ENCODE results near the gene HS3ST4. TPM values are rescaled to one million over a fixed set of nuclear protein-coding genes. Genes with fewer than 3 reads are reported as not detected.
"Not testable (repeated sequence)": the region's sequence is repeated elsewhere in the genome, so short reads cannot be mapped to it uniquely, and the experiment has no call there.

HS3ST4 gene
- total RNA-seq, 1 donor from 2014 or later: 1.4 TPM

DNA sequence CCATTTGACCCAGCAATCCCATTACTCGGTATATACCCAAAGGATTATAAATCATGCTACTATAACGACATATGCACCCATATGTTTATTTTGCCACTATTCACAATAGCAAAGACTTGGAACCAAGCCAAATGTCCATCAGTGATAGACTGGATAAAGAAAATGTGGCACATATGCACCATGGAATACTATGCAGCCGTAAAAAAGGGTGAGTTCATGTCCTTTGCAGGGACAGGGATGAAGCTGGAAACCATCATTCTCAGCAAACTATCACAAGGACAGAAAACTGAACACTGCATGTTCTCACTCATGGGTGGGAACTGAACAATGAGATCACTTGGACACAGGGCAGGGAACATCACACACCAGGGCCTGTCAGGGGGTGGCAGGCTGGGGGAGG lies 406.4 kb downstream of the HS3ST4 start:
- not testable (repeated sequence) for DNase-seq (ENCODE audit: low spot score)

- no peak for DNase-seq (ENCODE audit: low spot score)
These were observed 410.6 kb downstream of the HS3ST4 start for GRCh38 chr16:26102369-26102768.

DNA sequence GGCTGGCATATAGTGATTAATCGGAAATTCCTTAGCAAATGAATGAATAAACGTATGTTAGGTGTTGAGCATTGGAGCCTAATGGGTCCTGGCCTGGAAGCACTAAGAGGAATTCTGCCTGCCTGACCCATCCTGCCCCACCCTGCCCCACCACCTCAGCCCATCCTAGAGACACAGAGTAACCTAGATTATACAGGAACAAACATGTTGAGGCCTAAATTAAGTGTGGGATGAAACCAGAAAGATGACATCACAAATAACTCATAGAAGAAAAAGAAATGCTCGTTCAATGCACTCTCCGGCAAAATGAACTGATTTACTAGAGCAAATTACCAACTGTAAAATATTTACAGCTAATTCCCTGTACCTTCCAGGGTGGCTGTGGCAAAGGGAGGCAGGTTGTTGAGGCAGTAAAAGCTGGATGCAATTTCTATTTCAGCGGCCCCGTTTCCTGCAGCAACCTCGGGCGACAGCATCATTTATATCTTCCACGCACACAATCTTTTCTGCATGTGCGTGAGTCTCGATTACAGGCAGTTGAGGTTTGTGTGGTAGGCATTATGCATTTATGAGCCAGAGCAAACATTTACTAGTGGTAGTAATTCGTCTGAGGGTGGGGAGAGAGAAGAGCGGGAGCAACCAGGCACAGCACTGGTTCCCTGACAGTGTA lies 417.2 kb downstream of the HS3ST4 start:
- DNase-seq (ENCODE audit: low spot score): no peak

DNA sequence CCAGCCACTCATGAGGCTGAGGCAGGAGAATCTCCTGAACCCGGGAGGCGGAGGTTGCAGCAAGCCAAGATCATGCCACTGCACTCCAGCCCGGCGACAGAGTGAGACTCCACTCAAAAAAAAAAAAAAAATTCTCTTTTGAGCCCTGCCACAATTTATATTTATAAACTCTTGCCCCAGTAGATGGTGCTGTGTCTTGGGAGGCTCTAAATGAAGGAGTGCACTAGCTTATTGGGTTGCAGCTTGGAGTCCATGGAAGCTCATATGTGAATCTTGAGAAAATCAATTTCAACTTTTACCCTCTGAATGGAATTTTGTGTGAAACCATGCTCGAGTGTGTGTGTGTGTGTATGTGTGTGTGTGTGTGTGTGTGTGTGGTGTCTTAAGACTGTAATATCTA lies 420.1 kb downstream of the HS3ST4 start:
- DNase-seq (ENCODE audit: low spot score): no peak

DNA sequence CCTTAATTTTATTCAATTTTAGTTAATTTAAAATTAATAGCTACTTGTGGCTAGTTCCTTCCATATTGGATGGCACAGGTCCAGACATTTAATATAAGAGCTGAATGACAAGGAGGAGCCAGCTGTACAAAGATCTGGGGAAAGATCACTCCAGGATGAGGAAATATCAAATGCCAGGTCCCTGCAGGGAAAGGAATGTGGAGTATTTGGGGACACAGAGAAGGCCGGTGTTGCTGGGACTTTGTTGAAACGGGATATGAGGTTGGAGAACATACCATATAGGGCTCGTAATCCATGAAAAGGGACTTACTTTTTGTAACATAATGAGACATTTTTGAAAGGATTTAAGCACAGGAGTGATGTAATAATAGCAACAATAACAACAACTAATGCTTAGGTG lies 426.8 kb downstream of the HS3ST4 start:
- no peak for DNase-seq (ENCODE audit: low spot score)

GRCh38 chr16:26120729-26121128 lies 429.0 kb downstream of the HS3ST4 start:
- DNase-seq (ENCODE audit: low spot score): no peak

GRCh38 chr16:26128296-26128695 lies 436.5 kb downstream of the HS3ST4 start:
- DNase-seq (ENCODE audit: low spot score): no peak

GRCh38 chr16:26129997-26130396 lies 438.2 kb downstream of the HS3ST4 start:
- DNase-seq (ENCODE audit: low spot score): no peak

GRCh38 chr16:26133416-26134093 lies 441.8 kb downstream of the HS3ST4 start:
- peak; percentile 21 for DNase-seq (ENCODE audit: low spot score)

GRCh38 chr16:26134588-26134987 lies 442.8 kb downstream of the HS3ST4 start:
- peak; percentile 17 for DNase-seq (ENCODE audit: low spot score)

DNA sequence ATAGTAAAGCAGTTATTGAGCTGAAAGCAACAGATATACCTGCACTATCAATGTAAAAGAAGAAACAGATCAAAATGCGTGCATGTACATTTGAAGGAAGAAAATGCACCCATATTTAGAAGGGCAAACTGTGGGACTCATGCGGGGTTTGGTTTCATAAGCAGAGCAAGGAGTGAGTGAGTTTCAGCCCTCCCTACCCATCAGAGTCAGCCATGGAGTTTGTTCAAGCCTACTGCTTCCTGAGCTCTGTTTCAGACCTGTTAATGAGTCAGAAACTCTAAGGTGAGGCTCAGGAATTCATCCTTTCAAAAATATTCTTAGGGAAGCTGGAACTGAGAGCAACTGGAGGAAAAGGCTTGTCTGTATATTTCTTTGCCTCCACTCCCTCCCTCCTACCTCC lies 446.2 kb downstream of the HS3ST4 start:
- no peak for DNase-seq (ENCODE audit: low spot score)

- DNase-seq (ENCODE audit: low spot score): no peak
These were observed 447.3 kb downstream of the HS3ST4 start for GRCh38 chr16:26139091-26139490.

DNA sequence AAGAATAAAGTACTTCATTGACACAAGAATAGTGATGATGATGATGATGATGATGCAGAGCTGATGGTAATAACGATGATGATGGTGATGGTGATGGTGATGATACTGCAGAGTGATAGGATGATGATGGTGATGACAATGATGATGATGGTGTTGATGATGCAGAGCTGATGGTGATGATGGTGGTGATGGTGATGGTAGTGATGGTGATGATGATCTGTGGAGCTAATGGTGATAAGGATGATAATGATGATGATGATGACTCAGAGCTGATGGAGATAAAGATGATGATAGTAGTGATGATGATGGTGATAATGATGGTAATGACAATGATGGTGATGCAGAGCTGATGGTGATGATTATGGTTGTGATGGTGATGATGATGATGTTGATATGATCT lies 448.1 kb downstream of the HS3ST4 start:
- no peak for DNase-seq (ENCODE audit: low spot score)

- peak; percentile 15 for DNase-seq (ENCODE audit: low spot score)
These were observed 457.8 kb downstream of the HS3ST4 start for GRCh38 chr16:26149364-26150190.

- no peak for DNase-seq (ENCODE audit: low spot score)
These were observed 463.5 kb downstream of the HS3ST4 start for GRCh38 chr16:26155221-26155620.

DNA sequence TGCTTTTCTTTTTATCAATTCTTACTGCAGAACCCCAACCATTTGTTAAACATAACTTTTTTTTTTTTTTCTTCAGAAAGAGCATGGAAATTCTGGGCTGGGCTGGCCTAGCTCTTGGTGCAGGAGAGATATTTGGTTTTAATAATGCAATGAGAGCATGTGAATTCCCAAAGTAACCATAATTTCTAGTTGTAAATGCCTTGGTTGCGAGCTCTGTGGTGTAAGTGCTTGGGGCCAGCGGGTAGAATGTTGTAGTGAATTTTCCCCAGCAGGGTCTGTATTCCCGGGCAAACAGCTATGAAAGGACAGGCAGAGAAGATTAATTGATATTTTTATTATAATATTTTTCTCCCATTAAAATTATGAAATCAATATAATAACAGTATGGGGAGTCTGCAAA lies 465.6 kb downstream of the HS3ST4 start:
- no peak for DNase-seq (ENCODE audit: low spot score)

DNA sequence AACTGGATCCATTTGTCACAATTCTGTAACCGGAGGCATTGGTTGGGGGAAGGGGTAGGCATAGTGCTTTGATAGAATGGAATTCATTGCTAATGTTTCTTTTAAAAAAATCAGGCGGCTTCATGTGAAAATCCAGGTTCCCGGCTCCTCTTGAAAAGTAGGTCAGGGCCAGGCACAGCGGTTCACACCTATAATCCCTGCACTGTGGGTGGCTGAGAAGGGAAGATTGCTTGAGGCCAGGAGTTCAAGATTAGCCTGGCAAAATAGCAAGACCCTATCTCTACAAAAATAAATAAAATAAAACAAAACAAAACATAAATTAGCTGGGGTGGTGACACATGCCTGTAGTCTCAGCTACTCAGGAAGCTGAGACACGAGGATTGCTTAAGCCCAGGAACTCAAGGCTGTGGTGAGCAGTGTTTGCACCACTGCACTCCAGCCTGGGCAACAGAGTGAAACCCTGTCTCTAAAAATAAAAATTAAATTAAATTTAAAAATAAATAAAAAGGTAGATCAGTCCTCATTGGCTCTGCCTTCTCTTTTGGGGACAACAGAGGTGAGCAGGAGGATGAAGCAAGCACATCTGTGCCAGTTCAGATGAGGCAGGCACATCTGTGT lies 466.5 kb downstream of the HS3ST4 start:
- no peak for DNase-seq (ENCODE audit: low spot score)

DNA sequence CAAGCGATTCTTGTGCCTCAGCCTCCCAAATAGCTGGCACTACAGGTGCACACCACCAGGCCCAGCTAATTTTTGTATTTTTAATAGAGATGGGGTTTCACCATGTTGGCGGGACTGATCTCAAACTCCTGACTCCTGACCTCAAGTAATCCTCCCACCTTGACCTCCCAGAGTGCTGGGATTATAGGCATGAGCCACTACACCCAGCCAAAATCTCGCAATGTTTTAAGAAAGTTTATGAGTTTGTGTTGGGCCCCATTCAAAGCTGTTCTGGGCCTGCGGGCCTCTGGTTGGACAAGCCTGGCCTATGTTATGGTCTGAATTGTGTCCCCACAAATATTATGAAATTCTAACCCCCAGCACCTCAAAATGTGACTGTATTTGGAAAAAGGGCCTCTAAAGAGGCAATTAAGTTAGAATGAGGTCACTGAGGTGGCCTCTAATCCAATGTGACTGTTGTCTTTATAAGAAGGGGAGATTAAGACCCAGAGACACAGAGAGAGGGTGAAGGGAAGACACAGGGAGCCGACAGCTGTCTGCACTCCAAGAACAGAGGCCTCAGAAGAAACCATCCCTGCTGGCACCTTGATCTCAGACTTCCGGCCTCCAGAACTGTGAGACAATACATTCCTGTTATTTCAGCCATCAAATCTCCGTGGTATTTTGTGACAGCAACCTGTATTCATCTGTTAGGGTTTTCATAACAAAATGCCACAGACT lies 469.9 kb downstream of the HS3ST4 start:
- no peak for DNase-seq (ENCODE audit: low spot score)

DNA sequence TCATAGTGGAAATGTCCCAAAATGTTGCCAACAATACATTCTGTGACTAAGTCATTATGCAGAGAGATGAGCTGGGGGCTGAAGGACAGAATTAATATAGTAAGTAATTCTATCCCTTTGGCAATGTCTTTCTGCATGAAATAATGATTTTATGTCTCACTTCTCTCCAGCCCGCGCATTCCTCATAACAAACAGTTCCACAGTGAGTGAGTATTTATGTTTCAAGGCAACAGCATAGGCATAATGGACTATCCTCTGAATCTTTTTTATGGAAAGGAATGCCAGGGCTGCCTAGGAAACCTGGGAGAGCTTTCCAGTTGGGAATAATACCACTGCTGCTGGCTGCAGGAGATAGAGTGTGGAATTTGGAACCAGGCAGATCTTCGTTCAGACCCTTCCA lies 477.7 kb downstream of the HS3ST4 start:
- no peak for DNase-seq (ENCODE audit: low spot score)

DNA sequence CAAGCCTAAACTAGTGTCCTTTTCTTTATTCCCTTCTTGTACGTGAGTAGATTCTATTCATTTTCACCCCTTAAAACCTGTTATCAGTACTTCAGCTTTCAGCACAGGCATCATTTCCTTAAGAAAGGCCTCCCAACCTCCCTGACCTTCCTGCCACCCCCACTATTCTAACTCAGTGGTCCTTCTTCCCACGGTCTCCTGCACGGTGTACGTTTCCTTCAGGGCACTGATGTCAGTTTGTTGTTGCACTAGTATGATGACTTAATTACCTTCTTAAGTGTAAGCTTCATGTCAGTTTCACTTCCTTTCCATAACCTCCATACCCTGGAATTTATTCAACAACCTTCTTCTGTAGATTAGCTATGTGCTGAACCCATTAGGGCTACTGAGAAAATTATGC lies 484.2 kb downstream of the HS3ST4 start:
- no peak for DNase-seq (ENCODE audit: low spot score)

- no peak for DNase-seq (ENCODE audit: low spot score)
These were observed 485.7 kb downstream of the HS3ST4 start for GRCh38 chr16:26177438-26177837.

- no peak for DNase-seq (ENCODE audit: low spot score)
These were observed 486.5 kb downstream of the HS3ST4 start for GRCh38 chr16:26178298-26178697.
